ENCODE data around the gene KLHL18.

DNA sequence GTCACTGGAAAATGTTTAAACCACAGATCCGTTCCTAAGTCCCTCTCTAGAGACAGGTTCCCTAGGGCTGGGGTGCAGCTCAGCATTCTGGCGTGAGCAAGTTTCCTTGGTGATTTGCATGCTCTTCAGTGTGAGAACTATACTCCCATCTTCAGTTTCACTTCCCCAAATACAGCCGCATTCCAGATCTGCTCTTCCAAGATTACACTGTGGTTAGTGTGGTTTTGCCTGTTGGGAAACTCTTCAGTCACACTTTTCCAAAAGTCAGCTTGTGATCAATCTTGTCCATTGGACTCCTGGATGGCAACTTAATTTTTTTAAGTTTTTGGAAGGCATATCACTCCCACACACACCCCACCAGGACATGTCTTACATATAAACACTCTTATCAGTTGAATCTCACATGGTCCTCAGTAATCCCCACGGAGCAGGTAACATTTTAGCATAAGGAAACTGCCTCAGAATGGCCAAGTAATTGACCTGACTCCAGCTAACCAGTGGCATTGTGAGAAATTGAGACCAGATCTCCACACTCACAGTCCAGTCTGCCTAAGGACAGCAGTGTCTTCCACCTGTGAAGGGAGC is 64.6 kb downstream of the KLHL18 start:
- TF ChIP-seq CTCF (IDR thresholded peaks at IDR 0.05) (no peak), CBX2 (IDR thresholded peaks at IDR 0.05; ENCODE audit: borderline replicate concordance, low read depth) (no peak), HEYL (CRISPR knock-in tag; IDR thresholded peaks at IDR 0.05) (no peak), MAFK (IDR thresholded peaks at IDR 0.05; ENCODE audit: partially characterized antibody) (no peak), POLR2A (IDR thresholded peaks at IDR 0.05; ENCODE audit: low read length) (no peak)

Measured in A549 (cell line).